Kidney (tissue), 14 donors: ENCODE measurements around the gene HAUS8. TPM values are rescaled to one million over a fixed set of nuclear protein-coding genes. Genes with fewer than 3 reads are reported as not detected.

Experiments used
- DNase-seq, 5 donors: peaks; one replicate each; pipeline ENCODE4 v3.0.0-alpha.2; 2013 to 2020
- FAIRE-seq: peaks from 2 replicates; lab custom pipeline; 2012; peaks lifted over from hg19 to GRCh38; lab: Jason Lieb, UNC
- H3K27ac ChIP-seq, 2 donors: one replicate each; pipeline ENCODE4 v1.7.0; 2013; ENCODE audit warnings: low read depth in 2 of 2, low read length in 2 of 2, inconsistent platforms in 1 of 2
- H3K27me3 ChIP-seq: one replicate; pipeline ENCODE4 v1.7.1; 2013; ENCODE audit warnings: low read length, inconsistent platforms; ENCODE audit not compliant: control insufficient read depth, insufficient read depth
- H3K36me3 ChIP-seq, 3 donors: one replicate each; pipeline versions ENCODE4 v1.7.0 to v1.7.1; 2013; ENCODE audit warnings: low read length in 3 of 3, control low read depth in 1 of 3, inconsistent platforms in 1 of 3; ENCODE audit not compliant: insufficient read depth in 3 of 3, control insufficient read depth in 2 of 3
- H3K4me1 ChIP-seq, 3 donors: one replicate each; pipeline versions ENCODE4 v1.7.0 to v1.7.1; 2013; ENCODE audit warnings: low read length in 3 of 3, inconsistent platforms in 1 of 3, low read depth in 1 of 3; ENCODE audit not compliant: control insufficient read depth in 2 of 3, insufficient read depth in 2 of 3
- H3K4me3 ChIP-seq, 3 donors: one replicate each; pipeline versions ENCODE4 v1.7.0 to v1.8.1; 2013; ENCODE audit warnings: low read length in 3 of 3, control low read depth in 1 of 3, inconsistent platforms in 1 of 3
- H3K9ac ChIP-seq, 3 donors: one replicate each; pipeline versions ENCODE4 v1.7.0 to v1.7.1; 2013; ENCODE audit warnings: low read length in 3 of 3, control low read depth in 1 of 3, inconsistent platforms in 1 of 3
- H3K9me3 ChIP-seq, 3 donors: one replicate each; pipeline versions ENCODE4 v1.7.0 to v1.7.1; 2013; ENCODE audit warnings: low read length in 3 of 3, control low read depth in 1 of 3, inconsistent platforms in 1 of 3; ENCODE audit not compliant: control insufficient read depth in 2 of 3, insufficient read depth in 1 of 3
- intact Hi-C: fragments of 100-400 bp; cut with DNase I; formaldehyde crosslinking; loops from one replicate; pipeline ENCODE4 v1.11.1; 2022
- polyA plus RNA-seq: library from polyadenylated mRNA; stranded (reverse); fragments of 350-450 nt; fragmentation: Illumina TruSeq; extraction: RNeasy Lipid Tissue Mini Kit (QIAGEN cat#74804); gene quantifications from one replicate; pipeline ENCODE4 v1.2.3, GENCODE V29; 2014; ENCODE audit warnings: low read depth, low replicate concordance; ENCODE audit not compliant: insufficient read depth
- total RNA-seq: library from RNA; stranded (reverse); fragmentation: NEBNext Ultra II Directional; extraction: Animal tissue kit (Norgen Biotek cat#: 25700); gene quantifications from one replicate; pipeline ENCODE4 v1.2.1, GENCODE V29; 2021
- TF ChIP-seq, protein P1 (sequence below): IDR thresholded peaks from 3 replicates; pipeline ENCODE4 v1.5.1; 2012; ENCODE audit warnings: mild to moderate bottlenecking, moderate library complexity, borderline replicate concordance; ENCODE audit not compliant: insufficient read depth; ENCODE audit errors: extremely low read depth
- donor health status: control.
- donor health status: control.
- donor health status: control.
- donor health status: control.
- donor health status: control.
- donor health status: DM: yes; HTN: yes; CAD: no.
- donor health status: Normal renal cell carcinoma (clear cell type).

HAUS8 gene
- total and polyA plus RNA-seq, 2 donors from 2014 or later: 5.2 to 6.9 TPM

DNA sequence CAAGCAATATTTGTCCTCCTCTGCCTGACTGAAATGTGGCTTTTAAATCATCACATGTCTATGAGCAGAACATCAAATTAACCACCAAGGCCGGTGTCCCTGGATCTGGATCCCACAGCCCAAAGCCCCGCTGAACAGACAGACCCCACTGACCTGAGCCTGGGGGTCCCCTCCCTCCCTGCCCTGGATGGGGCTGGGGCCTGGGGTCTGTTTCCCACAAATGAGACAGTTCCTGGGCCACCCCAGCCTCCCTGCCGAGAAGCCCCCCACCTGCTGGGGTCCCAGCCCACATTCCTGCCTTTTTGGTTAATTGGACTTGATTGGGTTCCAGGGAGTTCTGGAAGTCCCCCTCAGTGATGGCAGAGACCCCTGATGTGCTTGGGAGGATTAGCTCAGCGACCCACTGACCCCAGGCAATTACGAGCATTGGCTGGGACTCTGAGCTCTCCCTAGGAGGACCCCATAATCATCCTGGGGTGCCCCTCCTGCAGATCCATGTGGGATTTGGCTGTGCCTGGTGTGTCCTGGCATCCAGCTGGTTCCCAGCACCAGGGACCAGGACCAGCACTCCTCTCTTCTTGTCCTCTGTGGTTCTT, 29.2 kb downstream of the HAUS8 start:
- intact Hi-C loops: no loop called here

DNA sequence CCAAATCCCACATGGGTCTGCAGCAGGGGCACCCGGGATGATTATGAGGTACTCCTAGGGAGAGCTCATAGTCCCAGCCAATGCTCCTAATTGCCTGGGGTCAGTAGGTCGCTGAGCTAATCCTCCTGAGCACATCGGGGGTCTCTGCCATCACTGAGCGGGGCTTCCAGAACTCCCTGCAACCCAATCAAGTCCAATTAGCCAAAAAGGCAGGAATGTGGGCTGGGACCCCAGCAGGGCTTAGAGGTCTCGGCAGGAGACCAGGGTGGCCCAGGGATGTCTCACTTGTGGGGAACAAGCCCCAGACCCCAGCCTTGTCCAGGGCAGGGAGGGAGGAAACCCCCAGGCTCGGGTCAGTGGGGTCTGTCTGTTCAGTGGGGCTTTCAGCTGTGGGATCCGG, 31.5 kb downstream of the HAUS8 start:
- Histone ChIP-seq H3K27me3 (no peaks in the 10 kb centered on the region), H3K9me3 (no peaks in the 10 kb centered on the region), H3K9ac (no peak overlapping the region), H3K4me1 (peaks cover 0 to 2% (median 0%) of the 10 kb centered on the region in 3 donors), H3K27ac (no peak overlapping the region), H3K36me3 (no peaks in the 10 kb centered on the region), H3K4me3 (no peak overlapping the region)
- DNase-seq (no peak), FAIRE-seq (no peak)
- TF ChIP-seq, protein P1, sequence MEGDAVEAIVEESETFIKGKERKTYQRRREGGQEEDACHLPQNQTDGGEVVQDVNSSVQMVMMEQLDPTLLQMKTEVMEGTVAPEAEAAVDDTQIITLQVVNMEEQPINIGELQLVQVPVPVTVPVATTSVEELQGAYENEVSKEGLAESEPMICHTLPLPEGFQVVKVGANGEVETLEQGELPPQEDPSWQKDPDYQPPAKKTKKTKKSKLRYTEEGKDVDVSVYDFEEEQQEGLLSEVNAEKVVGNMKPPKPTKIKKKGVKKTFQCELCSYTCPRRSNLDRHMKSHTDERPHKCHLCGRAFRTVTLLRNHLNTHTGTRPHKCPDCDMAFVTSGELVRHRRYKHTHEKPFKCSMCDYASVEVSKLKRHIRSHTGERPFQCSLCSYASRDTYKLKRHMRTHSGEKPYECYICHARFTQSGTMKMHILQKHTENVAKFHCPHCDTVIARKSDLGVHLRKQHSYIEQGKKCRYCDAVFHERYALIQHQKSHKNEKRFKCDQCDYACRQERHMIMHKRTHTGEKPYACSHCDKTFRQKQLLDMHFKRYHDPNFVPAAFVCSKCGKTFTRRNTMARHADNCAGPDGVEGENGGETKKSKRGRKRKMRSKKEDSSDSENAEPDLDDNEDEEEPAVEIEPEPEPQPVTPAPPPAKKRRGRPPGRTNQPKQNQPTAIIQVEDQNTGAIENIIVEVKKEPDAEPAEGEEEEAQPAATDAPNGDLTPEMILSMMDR: no peak
- intact Hi-C loops: no loop called here

More for the DNA sequence above, 29.2 kb downstream of the HAUS8 start:
- no peak overlapping the region for H3K4me3 ChIP-seq
- H3K27me3 ChIP-seq: no peaks in the 10 kb centered on the region
- H3K36me3 ChIP-seq: peaks cover 0 to under 1% (median 0%) of the 10 kb centered on the region in 3 donors
- H3K9me3 ChIP-seq: no peaks in the 10 kb centered on the region
- TF ChIP-seq, protein P1: no peak
- H3K27ac ChIP-seq: no peak overlapping the region
- no peak for DNase-seq
- H3K9ac ChIP-seq: no peak overlapping the region
- peaks cover 0 to 2% (median 0%) of the 10 kb centered on the region in 3 donors for H3K4me1 ChIP-seq
- no peak for FAIRE-seq

DNA sequence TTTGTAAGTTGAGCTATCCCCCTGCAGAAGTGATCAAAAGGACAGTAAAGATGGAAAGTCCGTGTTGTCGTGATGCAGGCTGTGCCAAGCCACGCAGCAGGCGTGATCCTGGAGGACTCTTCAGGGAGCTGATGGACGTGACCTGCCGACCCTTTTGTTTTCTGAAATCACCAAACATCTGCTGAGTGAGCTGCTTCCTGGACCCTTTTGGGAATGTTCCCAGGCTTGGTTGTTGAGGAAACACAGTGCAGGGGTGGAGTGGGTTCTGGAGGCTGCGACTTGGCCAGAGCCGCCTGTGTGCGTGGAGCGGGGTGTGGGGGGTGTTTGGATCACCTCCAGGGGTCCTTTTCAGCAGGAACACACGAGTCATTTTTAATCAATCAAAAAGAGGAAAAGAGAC, 33.3 kb downstream of the HAUS8 start:
- Histone ChIP-seq H3K27me3 (no peaks in the 10 kb centered on the region), H3K4me1 (peaks cover 0 to 2% (median 0%) of the 10 kb centered on the region in 3 donors), H3K9ac (no peak overlapping the region), H3K27ac (no peak overlapping the region), H3K9me3 (no peaks in the 10 kb centered on the region), H3K4me3 (no peak overlapping the region), H3K36me3 (no peaks in the 10 kb centered on the region)
- TF ChIP-seq, protein P1: no peak
- no peak for FAIRE-seq
- DNase-seq: peak in 1 of 5 donors; percentile 78
- intact Hi-C loops: no loop called here
